Measurements from ENCODE around the gene SPTBN1.

Gene SPTBN1

DNA sequence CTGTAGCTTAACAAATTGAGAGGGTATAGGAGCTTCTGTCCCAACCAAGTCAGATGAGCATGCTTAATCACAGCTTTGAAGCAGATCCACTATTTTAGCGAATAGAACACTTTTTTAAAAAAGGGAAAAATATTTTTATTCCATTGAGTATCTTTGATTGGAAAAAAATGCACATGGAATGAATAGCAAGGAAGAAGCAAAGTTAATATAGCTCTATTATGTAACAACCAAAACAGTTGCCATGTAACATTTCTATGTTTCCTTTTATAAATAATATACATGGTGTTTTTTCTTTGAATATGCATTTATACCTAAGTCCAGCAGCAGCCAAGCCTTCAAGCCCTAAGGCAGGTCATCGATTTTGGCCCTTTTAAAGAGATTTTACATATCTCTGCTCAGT lies 21.4 kb upstream of the SPTBN1 start:
- no peak for DNase-seq

DNA sequence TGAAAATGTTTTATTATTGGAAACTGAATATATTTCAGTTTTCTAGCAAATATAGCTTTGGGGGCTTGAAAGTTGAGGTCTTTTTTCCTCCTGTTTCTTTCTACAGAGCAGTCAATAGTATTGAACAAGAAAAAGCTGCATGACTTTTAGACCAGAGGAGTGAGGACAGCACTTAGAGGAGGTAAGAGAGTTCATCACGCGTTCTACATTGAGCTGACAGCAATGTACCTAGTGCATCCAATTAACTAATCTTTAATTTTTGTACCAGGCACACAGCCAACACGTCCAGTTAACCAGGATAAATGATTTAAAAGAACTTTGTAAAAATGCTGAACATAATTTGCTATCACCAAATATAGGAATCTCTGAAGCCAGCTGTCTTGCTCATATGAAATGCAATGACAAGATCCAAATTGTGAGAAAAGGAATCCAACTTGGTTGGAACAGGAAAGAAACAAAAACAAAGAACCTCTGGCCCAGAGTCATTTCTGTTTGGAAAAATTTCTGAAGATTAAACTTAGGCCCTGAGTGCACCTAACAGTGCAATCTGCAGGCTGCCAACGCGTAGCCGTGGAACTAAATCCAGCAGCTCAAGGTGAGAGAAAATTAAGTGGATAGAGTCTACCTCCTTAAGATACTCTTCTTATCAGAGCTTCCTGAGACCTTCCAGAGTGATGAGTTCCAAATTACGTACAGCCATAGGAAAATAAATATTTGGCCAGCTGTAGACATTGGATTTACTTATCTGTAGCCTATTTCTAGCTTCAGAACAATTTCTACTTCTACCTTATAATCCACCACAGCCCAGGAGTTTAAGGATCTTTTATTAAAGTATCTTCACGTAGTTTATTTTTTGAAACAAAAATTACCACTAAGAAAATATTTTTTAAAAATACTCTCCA lies 20.6 kb upstream of the SPTBN1 start:
- no peak for DNase-seq

GRCh38 chr2:54437588-54437987 lies 18.5 kb upstream of the SPTBN1 start:
- DNase-seq = no peak

- no peak for DNase-seq
These were observed 17.9 kb upstream of the SPTBN1 start for GRCh38 chr2:54438271-54438670.

GRCh38 chr2:54439582-54439981 lies 16.5 kb upstream of the SPTBN1 start:
- DNase-seq = no peak

DNA sequence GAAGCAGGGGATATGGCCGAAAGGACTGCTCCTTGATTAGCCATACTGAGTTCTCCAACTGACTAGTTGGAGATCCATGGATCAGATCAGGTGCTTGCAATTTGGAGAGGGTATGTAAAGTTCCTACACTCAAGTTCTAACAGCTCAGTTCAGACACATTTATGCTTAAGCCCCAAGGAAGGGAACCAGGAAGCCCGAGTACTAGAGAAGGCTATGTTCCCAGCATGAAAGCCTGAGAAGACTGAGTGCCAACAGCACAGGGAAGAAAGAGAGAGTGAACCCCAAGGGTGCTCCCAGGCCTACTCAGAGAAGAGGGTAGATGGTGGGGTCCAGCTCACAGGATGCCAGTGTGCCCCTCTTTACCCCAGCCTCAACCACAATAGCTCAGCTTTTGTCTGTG lies 16.1 kb upstream of the SPTBN1 start:
- no peak for DNase-seq

- DNase-seq = no peak
These were observed 11.6 kb upstream of the SPTBN1 start for GRCh38 chr2:54444503-54444902.

GRCh38 chr2:54446122-54446521 lies 10.0 kb upstream of the SPTBN1 start:
- DNase-seq = no peak

GRCh38 chr2:54446625-54447024 lies 9.5 kb upstream of the SPTBN1 start:
- no peak for DNase-seq

DNA sequence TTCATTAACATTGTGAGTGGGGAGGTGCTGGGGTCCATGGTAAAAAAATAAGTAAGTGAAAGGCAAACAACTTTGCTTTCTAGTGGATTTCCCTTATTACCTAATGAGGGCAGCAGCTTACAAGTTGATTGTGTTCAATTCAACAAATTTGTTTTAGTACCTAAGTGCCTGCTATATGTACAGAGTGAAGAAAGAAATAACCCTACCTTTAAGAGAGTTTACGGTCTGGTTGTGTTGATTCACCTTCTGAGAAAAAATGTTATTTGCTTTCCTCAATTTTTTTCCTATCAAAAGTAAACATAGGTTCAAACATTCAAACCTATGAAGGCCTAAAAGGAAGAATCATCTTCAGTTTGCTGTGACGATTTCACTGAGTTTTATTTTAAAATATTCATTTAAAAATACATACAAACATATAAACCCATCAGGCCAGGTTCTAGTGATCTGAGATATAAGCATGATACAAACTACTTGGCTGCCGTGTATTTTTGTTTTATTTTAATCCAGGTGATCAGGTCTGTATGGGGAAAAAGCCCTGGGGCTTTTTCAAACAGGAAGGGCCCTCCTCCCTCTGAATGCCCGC lies 1.5 kb upstream of the SPTBN1 start:
- no peak for DNase-seq

GRCh38 chr2:54455131-54455562 lies 980 bp upstream of the SPTBN1 start:
- DNase-seq = no peak

GRCh38 chr2:54456362-54456611 lies 160 bp downstream of the SPTBN1 start:
- no peak for DNase-seq

DNA sequence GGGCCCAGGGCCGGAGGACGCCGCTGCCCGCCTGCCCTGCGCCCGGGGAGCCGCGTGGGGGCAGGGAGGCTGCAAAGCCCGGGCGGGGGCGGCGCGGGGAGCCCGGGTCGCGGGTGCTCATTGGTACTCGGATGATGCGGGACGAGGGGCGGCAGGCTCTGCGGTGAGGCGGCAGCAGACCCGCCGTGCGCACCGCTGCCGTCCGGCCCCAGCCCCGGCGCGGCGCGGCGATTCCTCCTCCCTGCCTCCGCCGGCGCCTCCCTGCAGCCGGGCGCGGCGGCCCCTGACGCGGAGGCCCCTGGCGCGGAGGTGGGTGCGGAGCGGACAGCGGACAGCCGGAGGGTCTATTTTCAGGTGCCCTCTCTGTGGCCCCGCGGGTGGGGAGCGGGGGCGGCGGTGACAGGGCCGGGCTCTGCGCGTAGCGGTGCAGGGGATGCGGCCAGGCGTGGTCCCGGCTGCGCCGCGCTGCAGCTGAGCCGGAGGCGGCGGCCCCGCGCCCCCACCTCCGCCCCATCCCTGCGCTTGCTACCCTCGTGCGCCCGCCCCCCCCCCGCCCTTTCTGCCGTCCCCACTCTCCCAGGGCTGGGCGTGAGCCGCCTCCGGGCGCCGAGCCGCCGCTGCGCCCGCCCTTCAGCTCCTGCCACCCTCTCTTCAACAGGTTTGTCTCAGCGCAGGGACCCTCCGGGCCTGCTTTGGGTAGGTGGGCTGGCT lies 640 bp downstream of the SPTBN1 start:
- no peak for DNase-seq

- no peak for DNase-seq
These were observed 1.3 kb downstream of the SPTBN1 start for GRCh38 chr2:54457323-54458023.

- no peak for DNase-seq
These were observed 2.9 kb downstream of the SPTBN1 start for GRCh38 chr2:54459037-54459441.

DNA sequence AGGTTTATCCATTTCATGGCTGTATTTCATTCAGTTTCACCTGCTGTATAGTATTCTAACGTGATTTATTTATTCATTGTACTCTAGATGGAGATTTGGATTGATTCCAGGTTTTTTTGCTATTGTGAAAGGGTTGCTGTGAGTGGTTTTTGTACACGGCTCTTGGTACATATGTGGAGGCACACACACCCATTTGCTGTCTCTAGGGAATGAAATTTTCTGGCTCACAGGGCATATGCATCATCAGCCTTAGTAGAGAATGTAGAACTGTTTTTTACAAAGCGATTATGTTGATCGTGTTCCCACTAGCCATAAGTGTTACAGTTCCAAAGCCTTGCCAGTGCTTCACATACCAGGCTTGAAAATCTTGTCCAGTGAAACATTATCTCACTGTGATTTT lies 5.1 kb downstream of the SPTBN1 start:
- DNase-seq = no peak

GRCh38 chr2:54464341-54464740 lies 8.2 kb downstream of the SPTBN1 start:
- no peak for DNase-seq

GRCh38 chr2:54465143-54465542 lies 9.0 kb downstream of the SPTBN1 start:
- DNase-seq = no peak

- DNase-seq = no peak
These were observed 10.7 kb downstream of the SPTBN1 start for GRCh38 chr2:54466870-54467269.

DNA sequence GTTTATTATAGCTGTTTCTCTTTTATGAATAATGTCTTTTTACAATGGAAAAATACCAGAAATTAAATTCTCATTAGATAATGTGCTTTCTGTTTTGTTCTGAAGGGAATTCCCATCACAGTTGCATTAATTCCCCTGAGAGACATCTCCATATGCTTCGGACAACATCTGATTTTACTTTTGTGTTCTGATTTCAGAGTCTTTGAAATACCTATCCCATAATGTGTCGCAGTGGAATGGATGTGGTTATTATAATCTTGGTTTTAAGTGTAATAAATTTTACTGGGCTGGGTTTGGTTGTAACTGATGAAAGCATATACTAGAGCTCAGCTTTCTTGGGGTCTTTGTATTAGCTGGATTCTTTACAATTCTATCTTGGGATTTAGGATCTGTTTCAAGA lies 12.5 kb downstream of the SPTBN1 start:
- DNase-seq = no peak

- no peak for DNase-seq
These were observed 13.4 kb downstream of the SPTBN1 start for GRCh38 chr2:54469484-54470053.

- no peak for DNase-seq
These were observed 14.3 kb downstream of the SPTBN1 start for GRCh38 chr2:54470266-54470938.

Data from activated CD4-positive, alpha-beta T cell treated with anti-CD3 and anti-CD28 coated beads, Interleukin-2, amount 50 U/mL, for 1 hour (primary cell).